Measurements from ENCODE around the gene RAG1.

- TF ChIP-seq POLR2AphosphoS5 (IDR thresholded peaks at IDR 0.05) (no peak), EP300 (IDR thresholded peaks at IDR 0.05) (no peak)
These were observed 6.7 kb downstream of the RAG1 start for GRCh38 chr11:36574486-36574885.

Data from gastroesophageal sphincter (tissue), 2 donors.